HepG2 (cell line): ENCODE results near the gene CORO7. TPM values are rescaled to one million over a fixed set of nuclear protein-coding genes. Genes with fewer than 3 reads are reported as not detected.

Experiments
- ATAC-seq: fragments of 200-7000 bp; cut with Tn5 transposase; 3 replicates; pipeline ENCODE4 v1.9.1; 2020; ENCODE audit warnings: mild to moderate bottlenecking, moderate library complexity
- BruUV-seq: library from RNA; stranded (reverse); fragments of 400-500 nt; replicated peaks from 2 replicates; lab custom pipeline; 2021; lab: Mats Ljungman, UMichigan
- CTCF ChIA-PET: fragments of 300-600 bp; formaldehyde crosslinking; extraction: SDS; loops from one replicate; lab custom pipeline; 2021; ENCODE audit warnings: low total read pairs, inconsistent platforms, low intra/inter-chr PET ratio; lab: Yijun Ruan, JAX
- POLR2A ChIA-PET: fragments of 350-600 bp; sonication (Branson Sonifier 250); formaldehyde crosslinking; loops from one replicate; lab custom pipeline; 2020; ENCODE audit warnings: antibody characterized with exemption, inconsistent platforms; lab: Yijun Ruan, JAX
- DNase-seq: peaks from one replicate; pipeline ENCODE4 v3.0.0-alpha.2; 2015; ENCODE audit warnings: low spot score
- FAIRE-seq: peaks from 3 replicates; lab custom pipeline; 2011; peaks lifted over from hg19 to GRCh38; lab: Jason Lieb, UNC
- H2AFZ ChIP-seq: one replicate; pipeline ENCODE4 v1.6.1; 2011; ENCODE audit warnings: low read length, inconsistent platforms
- H3K27ac ChIP-seq: fragments of 300-600 bp; 3 replicates; pipeline ENCODE4 v1.8.0; 2011; ENCODE audit warnings: mixed run types, mild to moderate bottlenecking, mixed read lengths, low read length, inconsistent platforms; ENCODE audit not compliant: insufficient read depth; ENCODE audit errors: extremely low read length
- H3K27me3 ChIP-seq, 2 experiments: fragments of 200-600 bp in 1 of 2; 2 replicates in 1 of 2; 3 replicates in 1 of 2; pipeline versions ENCODE4 v1.6.0 to v1.8.0; 2011; ENCODE audit warnings: low read length in 2 of 2, mild to moderate bottlenecking in 2 of 2, moderate library complexity in 2 of 2, inconsistent platforms in 1 of 2; ENCODE audit not compliant: insufficient read depth in 2 of 2, control insufficient read depth in 1 of 2
- H3K36me3 ChIP-seq, 2 experiments: fragments of 200-600 bp in 1 of 2; replicated peaks in 1 of 2; 2 replicates in 1 of 2; 3 replicates in 1 of 2; pipeline versions ENCODE4 v1.5.1 to v1.8.0; 2011; ENCODE audit warnings: low read length in 2 of 2, inconsistent platforms in 1 of 2; ENCODE audit not compliant: insufficient read depth in 2 of 2, control insufficient read depth in 1 of 2
- H3K4me1 ChIP-seq: 2 replicates; pipeline ENCODE4 v1.5.1; 2012; ENCODE audit warnings: low read length, inconsistent platforms; ENCODE audit not compliant: insufficient read depth
- H3K4me2 ChIP-seq: 2 replicates; pipeline ENCODE4 v1.6.0; 2011; ENCODE audit warnings: low read depth, low read length, inconsistent platforms
- H3K4me3 ChIP-seq, 3 experiments: fragments of 200-600 bp in 1 of 3; sonication (generic), shearing (Covaris generic) in 1 of 3; replicated peaks in 1 of 3; 2 replicates each; pipeline ENCODE4 v1.5.1; 2011 to 2016; ENCODE audit warnings: low read length in 3 of 3, inconsistent platforms in 2 of 3, low read depth in 2 of 3, mild to moderate bottlenecking in 2 of 3, control low read depth in 1 of 3, mixed read lengths in 1 of 3; ENCODE audit not compliant: insufficient read depth in 1 of 3
- H3K79me2 ChIP-seq: one replicate; pipeline ENCODE4 v1.6.1; 2011; ENCODE audit warnings: low read length, inconsistent platforms; ENCODE audit not compliant: insufficient read depth
- H3K9ac ChIP-seq: 2 replicates; pipeline ENCODE4 v1.6.0; 2011; ENCODE audit warnings: mild to moderate bottlenecking, low read depth, low read length, inconsistent platforms; ENCODE audit not compliant: insufficient read depth
- H3K9me3 ChIP-seq: 2 replicates; pipeline ENCODE4 v1.5.1; 2012; ENCODE audit warnings: mild to moderate bottlenecking, low read length
- H4K20me1 ChIP-seq: 2 replicates; pipeline ENCODE4 v1.6.0; 2011; ENCODE audit warnings: inconsistent platforms, mild to moderate bottlenecking, low read length, moderate library complexity; ENCODE audit not compliant: insufficient read depth
- JUND ChIP-seq: sonication (generic); formaldehyde crosslinking; IDR thresholded peaks from 2 replicates; pipeline ENCODE4 v1.8.0; 2022; ENCODE audit warnings: mild to moderate bottlenecking, missing genetic modification reagents
- RBFOX2 ChIP-seq: fragments of 200-400 bp; formaldehyde crosslinking; IDR thresholded peaks from 2 replicates; pipeline ENCODE4 v1.6.1; 2017; ENCODE audit warnings: low read depth, mild to moderate bottlenecking, low read length
- SUZ12 ChIP-seq: fragments of 150-350 bp; IDR thresholded peaks from 2 replicates; pipeline ENCODE4 v1.6.1; 2014; ENCODE audit warnings: low read depth, low read length
- ZBTB3 ChIP-seq: sonication (generic); formaldehyde crosslinking; IDR thresholded peaks from 2 replicates; pipeline ENCODE4 v1.4.0; 2020; ENCODE audit warnings: low read depth, mild to moderate bottlenecking, moderate library complexity, missing genetic modification reagents, borderline replicate concordance
- ZKSCAN8 ChIP-seq: IDR thresholded peaks from 2 replicates; pipeline ENCODE4 v1.6.1; 2016; ENCODE audit warnings: borderline replicate concordance, missing genetic modification reagents, missing compliant biosample characterization
- ZNF235 ChIP-seq: sonication (generic); formaldehyde crosslinking; IDR thresholded peaks from 2 replicates; pipeline ENCODE4 v1.8.1; 2023; ENCODE audit warnings: mild to moderate bottlenecking, missing genetic modification reagents, borderline replicate concordance
- ZNF274 ChIP-seq: sonication (generic); formaldehyde crosslinking; IDR thresholded peaks from 2 replicates; pipeline ENCODE4 v1.5.1; 2020; ENCODE audit warnings: mild to moderate bottlenecking, missing genetic modification reagents
- ZNF510 ChIP-seq: sonication (generic); formaldehyde crosslinking; IDR thresholded peaks from 2 replicates; pipeline ENCODE4 v1.4.0; 2020; ENCODE audit warnings: low read depth, mild to moderate bottlenecking, missing genetic modification reagents
- WGBS: methylation state at CpG from one replicate; pipeline ENCODE4 v1.1.6; 2017; ENCODE audit warnings: low lambda C conversion rate; 5-methylcytosine and 5-hydroxymethylcytosine counted together
- in situ Hi-C: cut with HindIII; loops from 2 replicates; pipeline ENCODE4 v1.10.0; 2017; ENCODE audit warnings: low pct_unique_long_range_greater_than_20kb; ENCODE audit not compliant: extremely low pct_ligation_motif_present
- intact Hi-C: fragments of 100-400 bp; cut with micrococcal nuclease; formaldehyde crosslinking; loops from one replicate; pipeline ENCODE4 v1.10.0; 2022; ENCODE audit not compliant: unreplicated experiment
- polyA plus RNA-seq, 8 experiments: library from polyadenylated mRNA; depleted of rRNA in 3 of 8; stranded (reverse) in 7 of 8; unstranded in 1 of 8; fragments of >200 nt; fragmentation: Illumina TruSeq in 4 of 8; extraction: Trizol in 4 of 8; gene quantifications; 2 replicates each; pipeline versions ENCODE4 v1.2.1 to v1.2.3, GENCODE V29; 2011 to 2016; ENCODE audit warnings: low read depth in 4 of 8, missing spikeins in 1 of 8, mixed read lengths in 1 of 8; ENCODE audit not compliant: insufficient read depth in 1 of 8
- total RNA-seq, 5 experiments: library from RNA; depleted of rRNA; stranded (reverse); fragments of >200 nt; fragmentation: Illumina TruSeq; extraction: Trizol; gene quantifications; 2 replicates each; pipeline ENCODE4 v1.2.3, GENCODE V29; 2016; ENCODE audit warnings: low read depth in 1 of 5
- TF ChIP-seq, protein P1 (sequence below), 2 experiments: sonication (generic) in 1 of 2; formaldehyde crosslinking in 1 of 2; IDR thresholded peaks; 2 replicates each; pipeline versions ENCODE4 v1.4.0 to v1.6.1; 2016 to 2020; ENCODE audit warnings: borderline replicate concordance in 1 of 2, low read depth in 1 of 2, mild to moderate bottlenecking in 1 of 2, missing genetic modification reagents in 1 of 2
- TF ChIP-seq, protein P2 (sequence below): IDR thresholded peaks from 2 replicates; pipeline ENCODE4 v1.6.1; 2012; ENCODE audit warnings: inconsistent platforms
- TF ChIP-seq, protein P3 (sequence below): sonication (generic); formaldehyde crosslinking; IDR thresholded peaks from 2 replicates; pipeline ENCODE4 v1.4.0; 2020; ENCODE audit warnings: mild to moderate bottlenecking, missing genetic modification reagents
- TF ChIP-seq, protein P4 (sequence below): sonication (generic); formaldehyde crosslinking; IDR thresholded peaks from 2 replicates; pipeline ENCODE4 v1.5.0; 2020; ENCODE audit warnings: missing genetic modification reagents, mild to moderate bottlenecking, borderline replicate concordance

The CORO7 gene
- total and polyA plus RNA-seq, 2 of the 13 experiments (the other 11 are each of a cell fraction or from before 2014, with no cell fraction given): 9.9 to 14.3 TPM

DNA sequence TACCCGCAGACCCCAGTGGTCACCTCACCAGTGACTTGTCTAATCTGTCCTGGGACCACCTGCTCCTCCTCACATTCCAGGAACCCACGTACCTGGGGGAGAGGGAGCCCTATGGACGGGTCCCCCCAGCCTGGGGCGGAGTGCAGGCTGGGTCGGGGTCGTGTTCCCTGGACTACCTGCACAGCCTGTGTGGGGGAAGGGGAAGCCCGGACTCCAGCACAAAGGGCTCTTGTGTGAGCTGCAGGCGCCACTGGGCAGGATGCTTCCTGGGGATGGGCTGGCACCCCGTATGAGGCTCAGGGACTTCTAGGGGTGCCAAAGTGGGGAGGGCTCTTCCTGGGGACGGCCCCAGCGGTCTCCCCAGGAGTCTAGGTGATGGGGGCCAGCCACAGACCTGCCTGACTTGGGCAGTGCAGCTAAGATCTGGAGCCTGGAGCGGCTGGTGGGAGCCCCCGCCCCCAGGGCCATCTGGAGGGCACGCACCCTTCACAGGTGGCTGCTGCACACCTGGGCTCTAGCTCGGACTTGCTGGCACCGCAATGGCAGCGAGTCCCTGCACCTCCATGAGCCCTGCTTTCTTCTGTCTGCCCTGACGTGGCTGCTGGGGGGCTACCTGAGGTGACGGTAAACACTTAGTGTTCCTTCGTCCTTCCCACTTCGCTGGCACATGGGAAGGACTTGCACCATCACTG, 37.3 kb downstream of the CORO7 start (continued):
- TF ChIP-seq, protein P1, sequence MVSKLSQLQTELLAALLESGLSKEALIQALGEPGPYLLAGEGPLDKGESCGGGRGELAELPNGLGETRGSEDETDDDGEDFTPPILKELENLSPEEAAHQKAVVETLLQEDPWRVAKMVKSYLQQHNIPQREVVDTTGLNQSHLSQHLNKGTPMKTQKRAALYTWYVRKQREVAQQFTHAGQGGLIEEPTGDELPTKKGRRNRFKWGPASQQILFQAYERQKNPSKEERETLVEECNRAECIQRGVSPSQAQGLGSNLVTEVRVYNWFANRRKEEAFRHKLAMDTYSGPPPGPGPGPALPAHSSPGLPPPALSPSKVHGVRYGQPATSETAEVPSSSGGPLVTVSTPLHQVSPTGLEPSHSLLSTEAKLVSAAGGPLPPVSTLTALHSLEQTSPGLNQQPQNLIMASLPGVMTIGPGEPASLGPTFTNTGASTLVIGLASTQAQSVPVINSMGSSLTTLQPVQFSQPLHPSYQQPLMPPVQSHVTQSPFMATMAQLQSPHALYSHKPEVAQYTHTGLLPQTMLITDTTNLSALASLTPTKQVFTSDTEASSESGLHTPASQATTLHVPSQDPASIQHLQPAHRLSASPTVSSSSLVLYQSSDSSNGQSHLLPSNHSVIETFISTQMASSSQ (IDR thresholded peaks at IDR 0.05; ENCODE audit: low read depth): no peak
- TF ChIP-seq, protein P1 (CRISPR knock-in tag; IDR thresholded peaks at IDR 0.05; ENCODE audit: borderline replicate concordance): no peak
- no peak for TF ChIP-seq SUZ12

DNA sequence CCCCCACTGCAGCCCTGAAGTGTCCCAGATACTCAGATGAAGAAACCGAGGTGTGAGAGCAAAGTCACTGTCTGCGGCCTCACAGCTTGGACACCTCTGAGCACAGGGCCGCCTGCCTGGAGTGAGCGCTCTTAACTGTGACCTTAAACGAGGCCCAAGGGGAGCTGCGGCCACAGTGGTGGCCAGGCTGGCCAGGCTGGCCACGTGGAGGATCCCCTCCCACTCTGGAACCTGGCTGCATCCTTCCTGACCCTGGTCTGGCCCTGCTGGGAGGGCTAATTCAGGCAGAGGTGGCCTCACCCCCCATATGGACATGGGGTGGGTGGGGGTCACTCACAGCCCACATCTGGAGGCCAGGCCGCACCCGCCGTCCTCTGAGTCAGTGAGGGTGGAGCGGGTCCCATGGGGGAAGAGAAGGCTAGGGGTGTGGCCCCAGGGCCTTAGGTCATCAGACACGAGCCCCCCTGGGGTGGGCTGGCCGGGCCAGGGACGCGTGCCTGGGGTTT, 38.2 kb downstream of the CORO7 start:
- Histone ChIP-seq H3K4me2 (0 out of 2 replicates have a peak overlapping the region, but pooled peaks have one; percentile 31), H3K9ac (0 out of 2 replicates have a peak overlapping the region, but pooled peaks have one; percentile 25), H3K79me2 (peaks cover 45% of the 10 kb centered on the region), H3K36me3 (peaks cover 7 to 13% of the 10 kb centered on the region in 2 experiments), H2AFZ (no peak overlapping the region), H4K20me1 (peaks cover 52% of the 10 kb centered on the region), H3K4me1 (peaks cover 72% of the 10 kb centered on the region), H3K9me3 (no peaks in the 10 kb centered on the region), H3K27ac (peak overlapping the region; percentile 52), H3K4me3 (peak overlapping the region in 1 of 3 experiments; percentile 11; a peak in 1 of 6 replicates), H3K27me3 (no peaks in the 10 kb centered on the region)
- ChIA-PET POLR2A (interaction anchor here (1.1 to 1.4 kb wide), 2 partner anchors 11 to 13 kb away, joined by 3 read pairs; no protein-coding TSS in a partner anchor), CTCF (interaction anchor here (2.1 kb wide), 1 partner anchor 20 kb away, joined by 10 read pairs; no protein-coding TSS in a partner anchor)
- WGBS: 80% methylated on average over 6 of the region's 15 CpGs
- in situ Hi-C loops (no loop called here), intact Hi-C loops (no loop called here)
- DNase-seq (no peak), ATAC-seq (no peak), FAIRE-seq (no peak)
- no TSS peak for BruUV-seq
- TF ChIP-seq ZBTB3 (CRISPR knock-in tag) (no peak), RBFOX2 (peak; percentile 53), JUND (CRISPR knock-in tag) (no peak), ZNF235 (CRISPR knock-in tag) (no peak), ZNF274 (CRISPR knock-in tag) (no peak), ZNF510 (CRISPR knock-in tag) (no peak), ZKSCAN8 (CRISPR knock-in tag) (no peak)
- TF ChIP-seq, protein P2, sequence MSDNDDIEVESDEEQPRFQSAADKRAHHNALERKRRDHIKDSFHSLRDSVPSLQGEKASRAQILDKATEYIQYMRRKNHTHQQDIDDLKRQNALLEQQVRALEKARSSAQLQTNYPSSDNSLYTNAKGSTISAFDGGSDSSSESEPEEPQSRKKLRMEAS: peak; percentile 21; the same call in 1 of the 2 replicates
- TF ChIP-seq, protein P3, sequence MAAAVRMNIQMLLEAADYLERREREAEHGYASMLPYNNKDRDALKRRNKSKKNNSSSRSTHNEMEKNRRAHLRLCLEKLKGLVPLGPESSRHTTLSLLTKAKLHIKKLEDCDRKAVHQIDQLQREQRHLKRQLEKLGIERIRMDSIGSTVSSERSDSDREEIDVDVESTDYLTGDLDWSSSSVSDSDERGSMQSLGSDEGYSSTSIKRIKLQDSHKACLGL (CRISPR knock-in tag): peak; percentile 21; the same call in 1 of the 2 replicates
- TF ChIP-seq, protein P4, sequence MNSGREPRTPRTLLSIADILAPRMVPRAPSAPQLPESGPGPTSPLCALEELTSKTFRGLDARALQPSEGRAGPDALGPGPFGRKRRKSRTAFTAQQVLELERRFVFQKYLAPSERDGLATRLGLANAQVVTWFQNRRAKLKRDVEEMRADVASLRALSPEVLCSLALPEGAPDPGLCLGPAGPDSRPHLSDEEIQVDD (CRISPR knock-in tag): no peak
